Neuronal stem cell (in vitro differentiated cells): ENCODE results near the gene FXYD6.

ENCODE experiments used
- DNase-seq: peaks from one replicate; pipeline ENCODE4 v3.0.0-alpha.2; 2013; ENCODE audit warnings: low spot score
- H2AFZ ChIP-seq: one replicate; pipeline ENCODE4 v1.6.1; 2013; ENCODE audit warnings: mild to moderate bottlenecking, low read length, inconsistent platforms
- H2AK5ac ChIP-seq: 2 replicates; pipeline ENCODE4 v1.6.1; 2013; ENCODE audit warnings: low read depth, mild to moderate bottlenecking, inconsistent platforms, low read length, moderate library complexity, mixed read lengths
- H2BK120ac ChIP-seq: 2 replicates; pipeline ENCODE4 v1.6.1; 2013; ENCODE audit warnings: low read depth, mild to moderate bottlenecking, inconsistent platforms, low read length, moderate library complexity, mixed read lengths
- H2BK12ac ChIP-seq: one replicate; pipeline ENCODE4 v1.6.1; 2013; ENCODE audit warnings: low read length, inconsistent platforms
- H2BK15ac ChIP-seq: 2 replicates; pipeline ENCODE4 v1.6.1; 2013; ENCODE audit warnings: mild to moderate bottlenecking, low read length, inconsistent platforms, mixed read lengths
- H2BK5ac ChIP-seq: one replicate; pipeline ENCODE4 v1.6.1; 2013; ENCODE audit warnings: inconsistent platforms, mild to moderate bottlenecking, low read length, moderate library complexity
- H3K14ac ChIP-seq: one replicate; pipeline ENCODE4 v1.6.1; 2013; ENCODE audit warnings: low read length, inconsistent platforms
- H3K18ac ChIP-seq: 2 replicates; pipeline ENCODE4 v1.6.1; 2013; ENCODE audit warnings: low read length, inconsistent platforms
- H3K23ac ChIP-seq: 2 replicates; pipeline ENCODE4 v1.6.1; 2013; ENCODE audit warnings: low read depth, mild to moderate bottlenecking, mixed read lengths, low read length, inconsistent platforms; ENCODE audit not compliant: poor library complexity
- H3K27ac ChIP-seq: replicated peaks from 3 replicates; pipeline ENCODE4 v1.5.1; 2013; ENCODE audit warnings: low read length, inconsistent platforms
- H3K27me3 ChIP-seq, 3 experiments: 2 replicates each; pipeline ENCODE4 v1.6.1; 2013; ENCODE audit warnings: low read length in 3 of 3, mild to moderate bottlenecking in 2 of 3, inconsistent platforms in 1 of 3, low read depth in 1 of 3, mixed read lengths in 1 of 3, moderate library complexity in 1 of 3; ENCODE audit not compliant: control insufficient read depth in 3 of 3, insufficient read depth in 3 of 3
- H3K36me3 ChIP-seq, 2 donors: replicated peaks in 1 of 2; 2 replicates each; pipeline ENCODE4 v1.6.1; 2013; ENCODE audit warnings: low read length in 2 of 2; ENCODE audit not compliant: control insufficient read depth in 2 of 2, insufficient read depth in 2 of 2
- H3K4ac ChIP-seq: 2 replicates; pipeline ENCODE4 v1.6.1; 2013; ENCODE audit warnings: inconsistent platforms, mild to moderate bottlenecking, low read length, moderate library complexity
- H3K4me1 ChIP-seq, 2 donors: 1 replicate in 1 of 2; 2 replicates in 1 of 2; pipeline ENCODE4 v1.6.1; 2013; ENCODE audit warnings: low read length in 2 of 2, low read depth in 1 of 2; ENCODE audit not compliant: control insufficient read depth in 2 of 2, insufficient read depth in 1 of 2
- H3K4me2 ChIP-seq: one replicate; pipeline ENCODE4 v1.6.1; 2013; ENCODE audit warnings: mild to moderate bottlenecking, low read length, inconsistent platforms; ENCODE audit not compliant: insufficient read depth, poor library complexity, severe bottlenecking
- H3K4me3 ChIP-seq, 2 donors: 2 replicates each; pipeline ENCODE4 v1.5.1; 2013; ENCODE audit warnings: low read length in 2 of 2, mild to moderate bottlenecking in 2 of 2, inconsistent platforms in 1 of 2, moderate library complexity in 1 of 2
- H3K79me1 ChIP-seq: one replicate; pipeline ENCODE4 v1.6.1; 2013; ENCODE audit warnings: low read depth, mild to moderate bottlenecking, inconsistent platforms, low read length, moderate library complexity
- H3K9ac ChIP-seq: one replicate; pipeline ENCODE4 v1.6.1; 2013; ENCODE audit warnings: mild to moderate bottlenecking, low read depth, low read length, inconsistent platforms; ENCODE audit not compliant: poor library complexity
- H3K9me3 ChIP-seq, 2 donors: replicated peaks in 1 of 2; 2 replicates each; pipeline versions ENCODE3 to v1.6.1; 2013; ENCODE audit warnings: low read length in 2 of 2, mild to moderate bottlenecking in 2 of 2, inconsistent platforms in 1 of 2, low read depth in 1 of 2, mixed read lengths in 1 of 2, moderate library complexity in 1 of 2; ENCODE audit not compliant: control insufficient read depth in 2 of 2, insufficient read depth in 1 of 2
- H4K8ac ChIP-seq: one replicate; pipeline ENCODE4 v1.6.1; 2013; ENCODE audit warnings: low read depth, mild to moderate bottlenecking, inconsistent platforms, low read length, moderate library complexity
- H4K91ac ChIP-seq: one replicate; pipeline ENCODE4 v1.6.1; 2013; ENCODE audit warnings: low read length, low read depth, mild to moderate bottlenecking, inconsistent platforms; ENCODE audit not compliant: poor library complexity
- WGBS, 2 donors: extraction: QIAGEN DNeasy Blood & Tissue Kit; methylation state at CpG; one replicate each; pipeline ENCODE4 v1.1.7; 2013; ENCODE audit warnings: missing lambda C conversion rate in 2 of 2, mixed read lengths in 1 of 2; ENCODE audit not compliant: insufficient read length in 2 of 2, insufficient replicate concordance in 1 of 2; ENCODE audit errors: extremely low coverage in 2 of 2; 5-methylcytosine and 5-hydroxymethylcytosine counted together

FXYD6 gene

GRCh38 chr11:117905524-117905923 lies 29.1 kb upstream of the FXYD6 start:
- Histone ChIP-seq H2AFZ (no peak overlapping the region), H2BK12ac (no peak overlapping the region), H2BK15ac (no peak overlapping the region), H3K27ac (no peak overlapping the region), H3K4me3 (no peak overlapping the region), H3K18ac (no peak overlapping the region), H3K79me1 (no peaks in the 10 kb centered on the region), H3K4me1 (peaks cover 4 to 13% of the 10 kb centered on the region in 2 donors), H3K14ac (no peak overlapping the region), H3K9me3 (no peaks in the 10 kb centered on the region), H3K36me3 (no peaks in the 10 kb centered on the region), H3K27me3 (peaks cover 0 to 10% (median 0%) of the 10 kb centered on the region in 3 experiments), H3K9ac (no peak overlapping the region), H2AK5ac (no peak overlapping the region), H3K23ac (no peak overlapping the region), H3K4ac (no peak overlapping the region), H3K4me2 (no peak overlapping the region), H4K8ac (no peak overlapping the region), H4K91ac (no peak overlapping the region), H2BK120ac (no peak overlapping the region), H2BK5ac (no peak overlapping the region)
- WGBS, 2 donors, result no CpG with 5 or more reads among the region's 4 CpGs
- DNase-seq, result no peak

GRCh38 chr11:117903505-117904382 lies 27.3 kb upstream of the FXYD6 start:
- Histone ChIP-seq H3K36me3 (no peaks in the 10 kb centered on the region), H3K9ac (no peak overlapping the region), H2BK12ac (no peak overlapping the region), H3K79me1 (no peaks in the 10 kb centered on the region), H2BK5ac (peak overlapping the region; percentile 22), H3K4me1 (peaks cover 4 to 9% of the 10 kb centered on the region in 2 donors), H2BK120ac (no peak overlapping the region), H3K9me3 (no peaks in the 10 kb centered on the region), H2AK5ac (peak overlapping the region; percentile 20), H2BK15ac (peak overlapping the region; percentile 7), H2AFZ (no peak overlapping the region), H3K4ac (no peak overlapping the region), H3K4me2 (no peak overlapping the region), H3K4me3 (no peak overlapping the region), H3K27ac (no peak overlapping the region), H3K23ac (no peak overlapping the region), H4K8ac (no peak overlapping the region), H3K18ac (no peak overlapping the region), H4K91ac (no peak overlapping the region), H3K14ac (peak overlapping the region; percentile 40), H3K27me3 (peaks cover 0 to 20% (median 0%) of the 10 kb centered on the region in 3 experiments)
- DNase-seq, result no peak
- WGBS, 2 donors, result no CpG with 5 or more reads among the region's 14 CpGs

GRCh38 chr11:117902001-117902845 lies 25.8 kb upstream of the FXYD6 start:
- Histone ChIP-seq H2AFZ (no peak overlapping the region), H3K4me3 (no peak overlapping the region), H4K8ac (no peak overlapping the region), H2BK5ac (no peak overlapping the region), H2AK5ac (no peak overlapping the region), H3K27me3 (peaks cover 0 to 26% (median 0%) of the 10 kb centered on the region in 3 experiments), H2BK12ac (peak overlapping the region; percentile 8), H3K18ac (peak overlapping the region; percentile 16), H2BK15ac (no peak overlapping the region), H3K14ac (no peak overlapping the region), H3K4ac (no peak overlapping the region), H3K79me1 (no peaks in the 10 kb centered on the region), H3K9me3 (no peaks in the 10 kb centered on the region), H4K91ac (no peak overlapping the region), H3K23ac (no peak overlapping the region), H2BK120ac (no peak overlapping the region), H3K36me3 (no peaks in the 10 kb centered on the region), H3K4me1 (peaks cover 0 to 2% of the 10 kb centered on the region in 2 donors), H3K27ac (no peak overlapping the region), H3K9ac (no peak overlapping the region), H3K4me2 (no peak overlapping the region)
- no peak for DNase-seq
- WGBS, 2 donors, result no CpG with 5 or more reads among the region's 13 CpGs

- H3K23ac ChIP-seq, result no peak overlapping the region
- no peak overlapping the region for H2BK120ac ChIP-seq
- no CpG with 5 or more reads among the region's 9 CpGs for WGBS, 2 donors
- no peak overlapping the region for H2AFZ ChIP-seq
- no peak overlapping the region for H3K9ac ChIP-seq
- no peak overlapping the region for H3K14ac ChIP-seq
- no peak overlapping the region for H4K8ac ChIP-seq
- H3K4me2 ChIP-seq, result no peak overlapping the region
- no peak overlapping the region for H2AK5ac ChIP-seq
- no peaks in the 10 kb centered on the region for H3K9me3 ChIP-seq
- no peak for DNase-seq
- no peak overlapping the region for H3K4ac ChIP-seq
- no peaks in the 10 kb centered on the region for H3K79me1 ChIP-seq
- peaks cover 0 to 32% (median 0%) of the 10 kb centered on the region in 3 experiments for H3K27me3 ChIP-seq
- H3K18ac ChIP-seq, result peak overlapping the region; percentile 22
- H3K4me1 ChIP-seq, result no peaks in the 10 kb centered on the region
- no peak overlapping the region for H3K4me3 ChIP-seq
- H3K36me3 ChIP-seq, result no peaks in the 10 kb centered on the region
- no peak overlapping the region for H2BK5ac ChIP-seq
- no peak overlapping the region for H2BK15ac ChIP-seq
- H3K27ac ChIP-seq, result no peak overlapping the region
- no peak overlapping the region for H4K91ac ChIP-seq
- H2BK12ac ChIP-seq, result no peak overlapping the region
Measured at GRCh38 chr11:117901601-117902000, 25.1 kb upstream of the FXYD6 start.
